Measurements from ENCODE around the gene FLII. TPM values are rescaled to one million over a fixed set of nuclear protein-coding genes. Genes with fewer than 3 reads are reported as not detected.

The FLII gene
- total RNA-seq, 1 donor from 2014 or later, result 355 TPM

GRCh38 chr17:18231164-18231563 lies 27.4 kb downstream of the FLII start:
- H3K27ac Mint-ChIP-seq (ENCODE audit: unreplicated experiment), result no peak overlapping the region

GRCh38 chr17:18230288-18231141 lies 28.0 kb downstream of the FLII start:
- Mint-ChIP-seq H3K27ac (ENCODE audit: unreplicated experiment) (no peak overlapping the region), H3K4me3 (ENCODE audit: unreplicated experiment) (no peak overlapping the region)

More at GRCh38 chr17:18231164-18231563, 27.4 kb downstream of the FLII start:
- Mint-ChIP-seq H3K9me3 (ENCODE audit: unreplicated experiment) (no peaks in the 10 kb centered on the region), H3K36me3 (ENCODE audit: low read depth, unreplicated experiment) (peaks cover 24% of the 10 kb centered on the region), H3K27me3 (ENCODE audit: unreplicated experiment) (peaks cover 18% of the 10 kb centered on the region), H3K4me1 (ENCODE audit: unreplicated experiment) (peaks cover 14% of the 10 kb centered on the region), H3K4me3 (ENCODE audit: unreplicated experiment) (no peak overlapping the region)
- DNase-seq (ENCODE audit: low spot score), result no peak
- no peak for TF ChIP-seq CTCF (IDR thresholded peaks at IDR 0.05; ENCODE audit: unreplicated experiment)

GRCh38 chr17:18229771-18230170 lies 28.8 kb downstream of the FLII start:
- Mint-ChIP-seq H3K4me3 (ENCODE audit: unreplicated experiment) (no peak overlapping the region), H3K9me3 (ENCODE audit: unreplicated experiment) (no peaks in the 10 kb centered on the region), H3K27me3 (ENCODE audit: unreplicated experiment) (peaks cover 24% of the 10 kb centered on the region), H3K27ac (ENCODE audit: unreplicated experiment) (no peak overlapping the region), H3K36me3 (ENCODE audit: low read depth, unreplicated experiment) (peaks cover 16% of the 10 kb centered on the region), H3K4me1 (ENCODE audit: unreplicated experiment) (peaks cover 21% of the 10 kb centered on the region)
- DNase-seq (ENCODE audit: low spot score), result no peak
- TF ChIP-seq CTCF (IDR thresholded peaks at IDR 0.05; ENCODE audit: unreplicated experiment), result no peak

More at GRCh38 chr17:18230288-18231141, 28.0 kb downstream of the FLII start:
- DNase-seq (ENCODE audit: low spot score), result no peak
- TF ChIP-seq CTCF (IDR thresholded peaks at IDR 0.05; ENCODE audit: unreplicated experiment), result no peak
- no peaks in the 10 kb centered on the region for H3K9me3 Mint-ChIP-seq (ENCODE audit: unreplicated experiment)
- peaks cover 21% of the 10 kb centered on the region for H3K27me3 Mint-ChIP-seq (ENCODE audit: unreplicated experiment)
- H3K36me3 Mint-ChIP-seq (ENCODE audit: low read depth, unreplicated experiment), result peaks cover 22% of the 10 kb centered on the region
- H3K4me1 Mint-ChIP-seq (ENCODE audit: unreplicated experiment), result peaks cover 18% of the 10 kb centered on the region

GRCh38 chr17:18229254-18229653 lies 29.3 kb downstream of the FLII start:
- Mint-ChIP-seq H3K4me3 (ENCODE audit: unreplicated experiment) (no peak overlapping the region), H3K27ac (ENCODE audit: unreplicated experiment) (no peak overlapping the region), H3K4me1 (ENCODE audit: unreplicated experiment) (peaks cover 21% of the 10 kb centered on the region), H3K36me3 (ENCODE audit: low read depth, unreplicated experiment) (peaks cover 12% of the 10 kb centered on the region), H3K9me3 (ENCODE audit: unreplicated experiment) (no peaks in the 10 kb centered on the region), H3K27me3 (ENCODE audit: unreplicated experiment) (peaks cover 21% of the 10 kb centered on the region)
- no peak for DNase-seq (ENCODE audit: low spot score)
- TF ChIP-seq CTCF (IDR thresholded peaks at IDR 0.05; ENCODE audit: unreplicated experiment), result no peak

GRCh38 chr17:18228176-18228682 lies 30.3 kb downstream of the FLII start:
- peak overlapping the region; percentile 46 for H3K27ac Mint-ChIP-seq (ENCODE audit: unreplicated experiment)
- H3K4me1 Mint-ChIP-seq (ENCODE audit: unreplicated experiment), result peaks cover 21% of the 10 kb centered on the region
- no peaks in the 10 kb centered on the region for H3K9me3 Mint-ChIP-seq (ENCODE audit: unreplicated experiment)
- H3K36me3 Mint-ChIP-seq (ENCODE audit: low read depth, unreplicated experiment), result peaks cover 12% of the 10 kb centered on the region
- H3K4me3 Mint-ChIP-seq (ENCODE audit: unreplicated experiment), result peak overlapping the region; percentile 18
- peaks cover 23% of the 10 kb centered on the region for H3K27me3 Mint-ChIP-seq (ENCODE audit: unreplicated experiment)
- DNase-seq (ENCODE audit: low spot score), result no peak
- no peak for TF ChIP-seq CTCF (IDR thresholded peaks at IDR 0.05; ENCODE audit: unreplicated experiment)

Data from endothelial cell (in vitro differentiated cells).